Measurements from ENCODE around the gene ABHD13. TPM values are rescaled to one million over a fixed set of nuclear protein-coding genes. Genes with fewer than 3 reads are reported as not detected.
A peak's percentile ranks its signal among the peaks of the same experiment; 100 is the strongest.

ABHD13 gene
- total RNA-seq, 1 experiment from 2014 or later: 9.9 TPM

DNA sequence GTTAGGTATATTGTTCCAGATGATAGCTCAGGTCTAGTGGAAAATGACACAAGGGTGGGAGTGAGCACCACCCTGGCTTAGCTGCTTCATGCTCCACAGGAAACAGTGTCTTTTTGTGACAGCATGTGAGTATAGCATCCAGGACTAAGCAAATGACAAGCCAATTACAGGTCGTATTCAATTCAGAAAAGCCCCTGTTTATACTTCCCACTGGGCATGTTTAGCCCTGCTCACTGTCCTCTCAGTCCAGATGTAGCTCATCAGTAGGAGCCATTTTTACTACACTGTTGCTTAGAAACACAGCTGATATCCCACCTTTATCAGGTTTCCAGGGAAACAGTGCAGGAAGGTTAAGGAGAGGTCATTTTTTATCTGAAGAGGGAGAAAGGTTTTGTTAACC is 8.0 kb downstream of the ABHD13 start:
- TF ChIP-seq, protein P1, sequence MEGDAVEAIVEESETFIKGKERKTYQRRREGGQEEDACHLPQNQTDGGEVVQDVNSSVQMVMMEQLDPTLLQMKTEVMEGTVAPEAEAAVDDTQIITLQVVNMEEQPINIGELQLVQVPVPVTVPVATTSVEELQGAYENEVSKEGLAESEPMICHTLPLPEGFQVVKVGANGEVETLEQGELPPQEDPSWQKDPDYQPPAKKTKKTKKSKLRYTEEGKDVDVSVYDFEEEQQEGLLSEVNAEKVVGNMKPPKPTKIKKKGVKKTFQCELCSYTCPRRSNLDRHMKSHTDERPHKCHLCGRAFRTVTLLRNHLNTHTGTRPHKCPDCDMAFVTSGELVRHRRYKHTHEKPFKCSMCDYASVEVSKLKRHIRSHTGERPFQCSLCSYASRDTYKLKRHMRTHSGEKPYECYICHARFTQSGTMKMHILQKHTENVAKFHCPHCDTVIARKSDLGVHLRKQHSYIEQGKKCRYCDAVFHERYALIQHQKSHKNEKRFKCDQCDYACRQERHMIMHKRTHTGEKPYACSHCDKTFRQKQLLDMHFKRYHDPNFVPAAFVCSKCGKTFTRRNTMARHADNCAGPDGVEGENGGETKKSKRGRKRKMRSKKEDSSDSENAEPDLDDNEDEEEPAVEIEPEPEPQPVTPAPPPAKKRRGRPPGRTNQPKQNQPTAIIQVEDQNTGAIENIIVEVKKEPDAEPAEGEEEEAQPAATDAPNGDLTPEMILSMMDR (IDR thresholded peaks at IDR 0.05; ENCODE audit: insufficient read depth in 1 of 2, low read depth in 1 of 2, low read length in 1 of 2, severe bottlenecking in 1 of 2, unreplicated experiment in 1 of 2): no peak
- no TSS peak for BruUV-seq (replicated peaks)
- Mint-ChIP-seq H3K36me3 (ENCODE audit: insufficient read depth, unreplicated experiment) (peaks cover 13% of the 10 kb centered on the region), H3K9me3 (ENCODE audit: unreplicated experiment) (no peaks in the 10 kb centered on the region), H3K27me3 (ENCODE audit: insufficient read depth, unreplicated experiment) (no peaks in the 10 kb centered on the region), H3K4me3 (ENCODE audit: unreplicated experiment) (peak overlapping the region; percentile 7), H3K4me1 (ENCODE audit: low read depth, unreplicated experiment) (peaks cover 28% of the 10 kb centered on the region), H3K27ac (ENCODE audit: unreplicated experiment) (peak overlapping the region; percentile 31)
- POLR2A ChIA-PET: interaction anchor here (1.2 kb wide), 1 partner anchor 72 kb away, joined by 3 read pairs; no protein-coding TSS in a partner anchor
- peak in 1 of 2 experiments; percentile 50 for DNase-seq
- Histone ChIP-seq H3K9me3 (no peaks in the 10 kb centered on the region), H3K27me3 (replicated peaks; ENCODE audit: control insufficient read depth, insufficient read depth, low read length) (no peaks in the 10 kb centered on the region), H3K4me3 (ENCODE audit: low read depth, low read length) (no peak overlapping the region), H3K4me1 (peaks cover 28% of the 10 kb centered on the region), H3K36me3 (ENCODE audit: control insufficient read depth, insufficient read depth, low read length) (no peaks in the 10 kb centered on the region)
- CTCF ChIA-PET: no interaction called here
- intact Hi-C loops (cut with micrococcal nuclease; ENCODE audit: unreplicated experiment): loop anchor here (1.0 to 10.0 kb wide), 6 partner anchors 8 to 1021 kb away; partner anchors contain the start of gene ABHD13

DNA sequence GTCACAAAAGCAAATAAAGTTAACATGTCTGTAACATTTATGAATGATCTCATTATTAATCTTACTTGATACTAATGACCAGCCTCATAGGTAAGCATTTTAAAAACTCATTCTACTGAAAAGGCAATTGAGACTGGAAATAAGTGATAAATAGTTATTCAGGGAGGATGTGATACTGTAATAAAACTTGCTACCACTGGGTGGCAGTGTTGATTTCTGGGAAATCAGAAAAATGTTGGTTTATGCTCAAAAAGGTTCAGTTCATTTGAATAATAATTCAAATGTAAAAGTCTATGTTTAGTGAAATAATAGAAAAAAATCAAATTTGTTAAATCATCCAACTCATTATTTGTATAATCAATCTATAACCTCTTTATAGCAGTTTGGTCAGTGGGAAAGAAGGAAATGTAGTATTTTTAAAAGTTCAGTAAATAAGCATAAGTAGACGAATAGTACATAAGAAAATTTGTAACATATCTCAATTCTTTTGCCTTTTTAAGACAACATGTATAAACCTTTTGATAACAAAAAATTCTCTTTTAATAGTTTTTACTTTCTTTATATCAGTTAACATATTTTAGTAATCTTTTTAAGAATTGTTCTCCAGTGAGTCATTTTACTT is 9.6 kb downstream of the ABHD13 start:
- BruUV-seq (replicated peaks): no TSS peak
- H3K9me3 ChIP-seq: no peaks in the 10 kb centered on the region
- H3K4me1 ChIP-seq: peaks cover 28% of the 10 kb centered on the region
- H3K27me3 Mint-ChIP-seq (ENCODE audit: insufficient read depth, unreplicated experiment): no peaks in the 10 kb centered on the region
- H3K36me3 ChIP-seq (ENCODE audit: control insufficient read depth, insufficient read depth, low read length): no peaks in the 10 kb centered on the region
- DNase-seq: peak in 1 of 2 experiments; percentile 60
- H3K4me3 ChIP-seq (ENCODE audit: low read depth, low read length): no peak overlapping the region
- peaks cover 13% of the 10 kb centered on the region for H3K36me3 Mint-ChIP-seq (ENCODE audit: insufficient read depth, unreplicated experiment)
- TF ChIP-seq, protein P1 (IDR thresholded peaks at IDR 0.05; ENCODE audit: insufficient read depth in 1 of 2, low read depth in 1 of 2, low read length in 1 of 2, severe bottlenecking in 1 of 2, unreplicated experiment in 1 of 2): peak; percentile 64 to 68
- no peak overlapping the region for H3K27ac Mint-ChIP-seq (ENCODE audit: unreplicated experiment)
- no peak overlapping the region for H3K4me3 Mint-ChIP-seq (ENCODE audit: unreplicated experiment)
- POLR2A ChIA-PET: no interaction called here
- no peaks in the 10 kb centered on the region for H3K9me3 Mint-ChIP-seq (ENCODE audit: unreplicated experiment)
- no peaks in the 10 kb centered on the region for H3K27me3 ChIP-seq (replicated peaks; ENCODE audit: control insufficient read depth, insufficient read depth, low read length)
- intact Hi-C loops (cut with micrococcal nuclease; ENCODE audit: unreplicated experiment): loop anchor here (2.0 to 10.0 kb wide), 5 partner anchors 73 to 1023 kb away; no protein-coding TSS in a partner anchor
- CTCF ChIA-PET: no interaction called here
- peaks cover 28% of the 10 kb centered on the region for H3K4me1 Mint-ChIP-seq (ENCODE audit: low read depth, unreplicated experiment)

DNA sequence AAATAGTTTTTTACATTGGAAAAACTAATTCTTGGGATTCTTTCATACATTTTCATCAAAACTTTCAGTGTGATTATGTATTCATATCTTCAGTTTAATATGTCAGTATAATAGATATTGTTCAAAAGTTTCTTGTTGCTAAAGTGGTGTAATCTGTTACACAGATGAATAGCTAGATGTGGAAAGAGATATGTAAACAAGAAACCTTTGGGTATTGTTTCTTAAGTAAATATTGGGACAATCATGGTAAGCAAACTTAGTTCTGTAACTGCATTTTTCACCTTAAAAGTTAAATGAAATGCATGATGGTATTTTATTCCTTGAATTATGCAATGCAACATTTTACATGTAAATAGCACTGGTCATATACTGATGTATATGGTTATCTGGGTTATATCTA is 12.2 kb downstream of the ABHD13 start:
- peaks cover 24% of the 10 kb centered on the region for H3K4me1 ChIP-seq
- H3K9me3 ChIP-seq: no peaks in the 10 kb centered on the region
- DNase-seq: no peak
- TF ChIP-seq, protein P1 (IDR thresholded peaks at IDR 0.05; ENCODE audit: insufficient read depth in 1 of 2, low read depth in 1 of 2, low read length in 1 of 2, severe bottlenecking in 1 of 2, unreplicated experiment in 1 of 2): no peak
- H3K9me3 Mint-ChIP-seq (ENCODE audit: unreplicated experiment): no peaks in the 10 kb centered on the region
- peaks cover 13% of the 10 kb centered on the region for H3K36me3 Mint-ChIP-seq (ENCODE audit: insufficient read depth, unreplicated experiment)
- CTCF ChIA-PET: no interaction called here
- POLR2A ChIA-PET: no interaction called here
- H3K27me3 ChIP-seq (replicated peaks; ENCODE audit: control insufficient read depth, insufficient read depth, low read length): no peaks in the 10 kb centered on the region
- H3K27me3 Mint-ChIP-seq (ENCODE audit: insufficient read depth, unreplicated experiment): no peaks in the 10 kb centered on the region
- intact Hi-C loops (cut with micrococcal nuclease; ENCODE audit: unreplicated experiment): no loop called here
- H3K4me1 Mint-ChIP-seq (ENCODE audit: low read depth, unreplicated experiment): peaks cover 23% of the 10 kb centered on the region
- no TSS peak for BruUV-seq (replicated peaks)
- no peaks in the 10 kb centered on the region for H3K36me3 ChIP-seq (ENCODE audit: control insufficient read depth, insufficient read depth, low read length)
- H3K4me3 Mint-ChIP-seq (ENCODE audit: unreplicated experiment): no peak overlapping the region
- no peak overlapping the region for H3K4me3 ChIP-seq (ENCODE audit: low read depth, low read length)
- H3K27ac Mint-ChIP-seq (ENCODE audit: unreplicated experiment): no peak overlapping the region
